Colonic mucosa (tissue), 4 donors: ENCODE data around the gene ANKRD34B. TPM values are rescaled to one million over a fixed set of nuclear protein-coding genes. Genes with fewer than 3 reads are reported as not detected.

Experiments used
- DNase-seq: peaks from one replicate; pipeline ENCODE4 v3.0.0-alpha.2; 2020
- H3K27ac ChIP-seq: fragments of 200-600 bp; one replicate; pipeline ENCODE4 v1.8.0; 2021
- H3K27me3 ChIP-seq: fragments of 200-600 bp; one replicate; pipeline ENCODE4 v1.8.0; 2021
- H3K36me3 ChIP-seq: fragments of 200-600 bp; one replicate; pipeline ENCODE4 v1.8.0; 2021
- H3K4me1 ChIP-seq: fragments of 200-600 bp; one replicate; pipeline ENCODE4 v1.8.0; 2021; ENCODE audit warnings: mild to moderate bottlenecking
- H3K4me3 ChIP-seq: fragments of 200-600 bp; one replicate; pipeline ENCODE4 v1.8.0; 2021
- H3K9ac ChIP-seq, 2 donors: one replicate each; pipeline ENCODE4 v1.7.0; 2013; ENCODE audit warnings: control low read depth in 2 of 2, low read depth in 2 of 2, low read length in 2 of 2
- H3K9me3 ChIP-seq: fragments of 200-600 bp; one replicate; pipeline ENCODE4 v1.8.0; 2021
- intact Hi-C: fragments of 100-400 bp; cut with DNase I; formaldehyde crosslinking; loops from one replicate; pipeline ENCODE4 v1.14.1; 2022
- total RNA-seq, 2 donors: library from RNA; stranded (reverse); fragmentation: NEBNext Ultra II Directional in 1 of 2; extraction: Animal tissue kit (Norgen Biotek cat#: 25700) in 1 of 2; gene quantifications; one replicate each; pipeline ENCODE4 v1.2.1, GENCODE V29; 2021
- TF ChIP-seq, protein P1 (sequence below): fragments of 200-600 bp; IDR thresholded peaks from one replicate; pipeline ENCODE4 v1.8.0; 2022; ENCODE audit warnings: antibody characterized with exemption, mild to moderate bottlenecking
- donor health status: healthy.
- donor health status: DM: no; HTN: no; CAD: no.
- donor health status: DM: no; HTN: no; CAD: no.

The ANKRD34B gene
- total RNA-seq, 2 donors from 2014 or later = not detected

DNA sequence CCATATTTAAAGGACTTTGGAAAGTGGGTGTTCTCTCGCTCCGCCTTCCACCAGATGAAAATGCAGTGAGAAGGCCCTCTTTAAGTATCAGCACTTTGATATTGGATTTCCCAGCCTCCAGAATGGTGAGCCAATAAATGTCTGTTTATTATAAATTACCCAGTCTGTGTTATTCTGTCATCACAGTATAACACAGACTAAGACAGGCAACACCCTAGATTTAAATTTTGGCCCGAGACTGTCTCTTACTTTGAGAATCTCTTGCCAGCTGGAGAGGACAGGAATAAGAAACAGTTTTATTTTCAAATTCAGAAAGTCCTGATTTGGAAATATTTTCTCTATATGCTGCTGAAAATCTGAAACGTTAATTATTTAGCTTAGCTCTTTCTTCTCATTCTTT, 60.7 kb downstream of the ANKRD34B start:
- intact Hi-C loops = no loop called here
- no peaks in the 10 kb centered on the region for H3K27me3 ChIP-seq
- H3K9me3 ChIP-seq = no peaks in the 10 kb centered on the region
- H3K9ac ChIP-seq = no peak overlapping the region
- no peaks in the 10 kb centered on the region for H3K4me1 ChIP-seq
- DNase-seq = no peak
- no peak overlapping the region for H3K27ac ChIP-seq
- H3K36me3 ChIP-seq = no peaks in the 10 kb centered on the region
- no peak overlapping the region for H3K4me3 ChIP-seq
- TF ChIP-seq, protein P1, sequence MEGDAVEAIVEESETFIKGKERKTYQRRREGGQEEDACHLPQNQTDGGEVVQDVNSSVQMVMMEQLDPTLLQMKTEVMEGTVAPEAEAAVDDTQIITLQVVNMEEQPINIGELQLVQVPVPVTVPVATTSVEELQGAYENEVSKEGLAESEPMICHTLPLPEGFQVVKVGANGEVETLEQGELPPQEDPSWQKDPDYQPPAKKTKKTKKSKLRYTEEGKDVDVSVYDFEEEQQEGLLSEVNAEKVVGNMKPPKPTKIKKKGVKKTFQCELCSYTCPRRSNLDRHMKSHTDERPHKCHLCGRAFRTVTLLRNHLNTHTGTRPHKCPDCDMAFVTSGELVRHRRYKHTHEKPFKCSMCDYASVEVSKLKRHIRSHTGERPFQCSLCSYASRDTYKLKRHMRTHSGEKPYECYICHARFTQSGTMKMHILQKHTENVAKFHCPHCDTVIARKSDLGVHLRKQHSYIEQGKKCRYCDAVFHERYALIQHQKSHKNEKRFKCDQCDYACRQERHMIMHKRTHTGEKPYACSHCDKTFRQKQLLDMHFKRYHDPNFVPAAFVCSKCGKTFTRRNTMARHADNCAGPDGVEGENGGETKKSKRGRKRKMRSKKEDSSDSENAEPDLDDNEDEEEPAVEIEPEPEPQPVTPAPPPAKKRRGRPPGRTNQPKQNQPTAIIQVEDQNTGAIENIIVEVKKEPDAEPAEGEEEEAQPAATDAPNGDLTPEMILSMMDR = no peak

DNA sequence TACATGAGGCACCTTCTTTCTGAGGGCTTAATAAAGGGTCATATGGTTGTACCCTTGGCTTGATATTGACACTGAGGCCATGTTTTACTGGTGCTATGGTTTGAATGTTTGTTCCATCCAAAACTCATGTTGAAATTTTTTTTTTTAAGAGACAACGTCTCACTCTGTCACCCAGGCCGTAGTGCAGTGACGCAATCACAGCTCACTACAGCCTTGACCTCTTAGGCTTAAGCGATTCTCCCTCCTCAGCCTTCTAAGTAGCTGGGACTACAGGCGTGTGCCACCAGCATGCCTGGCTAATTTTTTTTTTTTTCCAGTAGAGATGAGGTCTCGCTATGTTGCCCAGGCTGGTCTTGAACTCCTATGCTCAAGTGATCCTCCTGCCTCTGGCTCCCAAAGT, 61.2 kb downstream of the ANKRD34B start:
- Histone ChIP-seq H3K27ac (no peak overlapping the region), H3K4me3 (no peak overlapping the region), H3K9ac (no peak overlapping the region), H3K27me3 (no peaks in the 10 kb centered on the region), H3K4me1 (no peaks in the 10 kb centered on the region), H3K9me3 (no peaks in the 10 kb centered on the region), H3K36me3 (no peaks in the 10 kb centered on the region)
- intact Hi-C loops = no loop called here
- DNase-seq = no peak
- TF ChIP-seq, protein P1 = no peak

DNA sequence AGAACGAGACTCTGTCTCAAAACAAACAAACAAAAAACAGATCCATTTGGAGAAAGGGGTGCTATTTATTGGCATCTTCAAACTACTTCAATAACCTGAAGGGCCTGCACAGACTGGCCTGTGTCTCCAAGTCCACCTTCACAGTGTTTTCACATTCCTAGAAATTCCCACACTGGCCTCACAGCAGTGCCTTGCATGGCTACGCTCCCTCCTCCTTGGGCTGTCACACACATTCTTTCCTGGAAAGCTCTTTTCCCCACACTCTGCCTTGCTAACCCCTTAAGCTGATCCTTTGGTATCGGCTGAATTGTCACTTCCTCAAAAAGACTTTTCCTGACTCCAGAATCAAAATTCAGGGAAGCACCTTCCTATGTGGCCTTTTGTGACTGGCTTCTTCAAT, 62.4 kb downstream of the ANKRD34B start:
- Histone ChIP-seq H3K9ac (no peak overlapping the region), H3K4me3 (no peak overlapping the region), H3K36me3 (no peaks in the 10 kb centered on the region), H3K27me3 (no peaks in the 10 kb centered on the region), H3K4me1 (no peaks in the 10 kb centered on the region), H3K27ac (no peak overlapping the region), H3K9me3 (no peaks in the 10 kb centered on the region)
- no peak for DNase-seq
- TF ChIP-seq, protein P1 = no peak
- intact Hi-C loops = no loop called here

Other genes starting within 250 kb of the ANKRD34B start
- 10 to 100 TPM; 22.3 to 26.5 TPM for gene ZFYVE16, start 162.2 kb downstream of the ANKRD34B start, total RNA-seq
- 1 to 10 TPM; 1.4 to 2.4 TPM for gene FAM151B, start 82.2 kb downstream of the ANKRD34B start, total RNA-seq
- 10 to 100 TPM; 15.1 to 16.3 TPM for gene MSH3, start 84.4 kb upstream of the ANKRD34B start, total RNA-seq
- 10 to 100 TPM; 26.5 to 77.7 TPM for gene DHFR, start 84.7 kb upstream of the ANKRD34B start, total RNA-seq